Smooth muscle cell (in vitro differentiated cells): ENCODE measurements around the gene COG4. TPM values are rescaled to one million over a fixed set of nuclear protein-coding genes. Genes with fewer than 3 reads are reported as not detected.

Source experiments
- DNase-seq: peaks from one replicate; lab custom pipeline; 2025; ENCODE audit not compliant: unreplicated experiment; lab: John Stamatoyannopoulos, UW
- H2AFZ ChIP-seq: fragments of 200-600 bp; sonication (generic); 2 replicates; pipeline ENCODE4 v1.6.0; 2016; ENCODE audit warnings: antibody characterized with exemption, low read depth, mild to moderate bottlenecking
- H3F3A ChIP-seq: fragments of 200-600 bp; sonication (generic); 2 replicates; pipeline ENCODE4 v1.6.0; 2017; ENCODE audit warnings: antibody characterized with exemption, low read depth
- H3K27ac ChIP-seq: fragments of 200-600 bp; sonication (generic); 2 replicates; pipeline ENCODE4 v1.5.1; 2016; ENCODE audit warnings: low read depth, mild to moderate bottlenecking
- H3K27me3 ChIP-seq: fragments of 200-600 bp; sonication (generic); 2 replicates; pipeline ENCODE4 v1.6.1; 2016; ENCODE audit warnings: low read depth, mild to moderate bottlenecking
- H3K36me3 ChIP-seq: fragments of 200-600 bp; sonication (generic); 2 replicates; pipeline ENCODE4 v1.5.1; 2016; ENCODE audit warnings: low read depth
- H3K4me1 ChIP-seq: fragments of 200-600 bp; sonication (generic); 2 replicates; pipeline ENCODE4 v1.5.1; 2016; ENCODE audit warnings: low read depth
- H3K4me2 ChIP-seq: fragments of 200-600 bp; sonication (generic); 2 replicates; pipeline ENCODE4 v1.6.0; 2016; ENCODE audit warnings: mild to moderate bottlenecking
- H3K4me3 ChIP-seq: fragments of 200-600 bp; sonication (generic); 2 replicates; pipeline ENCODE4 v1.5.1; 2016; ENCODE audit warnings: mild to moderate bottlenecking
- H3K79me2 ChIP-seq: fragments of 200-600 bp; sonication (generic); 2 replicates; pipeline ENCODE4 v1.6.0; 2016; ENCODE audit warnings: low read depth, mild to moderate bottlenecking
- H3K9ac ChIP-seq: fragments of 200-600 bp; sonication (generic); 2 replicates; pipeline ENCODE4 v1.6.0; 2016; ENCODE audit warnings: low read depth
- H3K9me3 ChIP-seq: fragments of 200-600 bp; sonication (generic); replicated peaks from 2 replicates; pipeline ENCODE4 v1.5.1; 2016; ENCODE audit warnings: low read depth
- H4K20me1 ChIP-seq: fragments of 200-600 bp; sonication (generic); 2 replicates; pipeline ENCODE4 v1.6.0; 2016; ENCODE audit warnings: low read depth
- WGBS: methylation state at CpG from one replicate; pipeline ENCODE4 v1.1.7; 2016; ENCODE audit warnings: low lambda C conversion rate; 5-methylcytosine and 5-hydroxymethylcytosine counted together
- polyA plus RNA-seq: library from polyadenylated mRNA; unstranded; fragments of >200 nt; fragmentation: Nextera tagmentation; extraction: Ambion mirVana; gene quantifications from 2 replicates; pipeline ENCODE4 v1.2.1, GENCODE V29; 2016
- total RNA-seq: library from RNA; depleted of rRNA; stranded (reverse); fragments of >200 nt; gene quantifications from 2 replicates; pipeline ENCODE4 v1.2.3, GENCODE V29; 2014
- TF ChIP-seq, protein P1 (sequence below): fragments of 200-600 bp; sonication (generic); IDR thresholded peaks from 2 replicates; pipeline ENCODE4 v1.5.1; 2017; ENCODE audit warnings: borderline replicate concordance, mild to moderate bottlenecking, antibody characterized with exemption; ENCODE audit not compliant: insufficient read depth, poor library complexity, severe bottlenecking

Gene COG4
- total and polyA plus RNA-seq, 2 experiments from 2014 or later: 49.4 to 61.9 TPM

- H3K27ac ChIP-seq: peak overlapping the region; percentile 71
- no peaks in the 10 kb centered on the region for H3K9me3 ChIP-seq
- no peak overlapping the region for H3K4me2 ChIP-seq
- TF ChIP-seq, protein P1, sequence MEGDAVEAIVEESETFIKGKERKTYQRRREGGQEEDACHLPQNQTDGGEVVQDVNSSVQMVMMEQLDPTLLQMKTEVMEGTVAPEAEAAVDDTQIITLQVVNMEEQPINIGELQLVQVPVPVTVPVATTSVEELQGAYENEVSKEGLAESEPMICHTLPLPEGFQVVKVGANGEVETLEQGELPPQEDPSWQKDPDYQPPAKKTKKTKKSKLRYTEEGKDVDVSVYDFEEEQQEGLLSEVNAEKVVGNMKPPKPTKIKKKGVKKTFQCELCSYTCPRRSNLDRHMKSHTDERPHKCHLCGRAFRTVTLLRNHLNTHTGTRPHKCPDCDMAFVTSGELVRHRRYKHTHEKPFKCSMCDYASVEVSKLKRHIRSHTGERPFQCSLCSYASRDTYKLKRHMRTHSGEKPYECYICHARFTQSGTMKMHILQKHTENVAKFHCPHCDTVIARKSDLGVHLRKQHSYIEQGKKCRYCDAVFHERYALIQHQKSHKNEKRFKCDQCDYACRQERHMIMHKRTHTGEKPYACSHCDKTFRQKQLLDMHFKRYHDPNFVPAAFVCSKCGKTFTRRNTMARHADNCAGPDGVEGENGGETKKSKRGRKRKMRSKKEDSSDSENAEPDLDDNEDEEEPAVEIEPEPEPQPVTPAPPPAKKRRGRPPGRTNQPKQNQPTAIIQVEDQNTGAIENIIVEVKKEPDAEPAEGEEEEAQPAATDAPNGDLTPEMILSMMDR: no peak
- DNase-seq: no peak
- H4K20me1 ChIP-seq: peaks cover 59% of the 10 kb centered on the region
- H3K79me2 ChIP-seq: peaks cover 70% of the 10 kb centered on the region
- no peak overlapping the region for H2AFZ ChIP-seq
- WGBS: 92% methylated on average over 6 of the region's 6 CpGs
- no peak overlapping the region for H3K9ac ChIP-seq
- no peaks in the 10 kb centered on the region for H3K36me3 ChIP-seq
- H3K27me3 ChIP-seq: no peaks in the 10 kb centered on the region
- H3K4me3 ChIP-seq: no peak overlapping the region
- H3F3A ChIP-seq: peaks cover 65% of the 10 kb centered on the region
- H3K4me1 ChIP-seq: peaks cover 49% of the 10 kb centered on the region
These were observed 88.7 kb downstream of the COG4 start for GRCh38 chr16:70434484-70435260.

- DNase-seq: peak; percentile 27
- Histone ChIP-seq H3K79me2 (peaks cover 70% of the 10 kb centered on the region), H3K9ac (no peak overlapping the region), H4K20me1 (peaks cover 60% of the 10 kb centered on the region), H3F3A (peaks cover 73% of the 10 kb centered on the region), H2AFZ (no peak overlapping the region), H3K4me1 (peaks cover 53% of the 10 kb centered on the region), H3K4me2 (peak overlapping the region; percentile 74), H3K27me3 (no peaks in the 10 kb centered on the region), H3K27ac (peak overlapping the region; percentile 82), H3K9me3 (no peaks in the 10 kb centered on the region), H3K4me3 (no peak overlapping the region), H3K36me3 (no peaks in the 10 kb centered on the region)
- TF ChIP-seq, protein P1: no peak
- WGBS: 30% methylated on average over 5 of the region's 5 CpGs
These were observed 89.8 kb downstream of the COG4 start for GRCh38 chr16:70433458-70434103.

DNA sequence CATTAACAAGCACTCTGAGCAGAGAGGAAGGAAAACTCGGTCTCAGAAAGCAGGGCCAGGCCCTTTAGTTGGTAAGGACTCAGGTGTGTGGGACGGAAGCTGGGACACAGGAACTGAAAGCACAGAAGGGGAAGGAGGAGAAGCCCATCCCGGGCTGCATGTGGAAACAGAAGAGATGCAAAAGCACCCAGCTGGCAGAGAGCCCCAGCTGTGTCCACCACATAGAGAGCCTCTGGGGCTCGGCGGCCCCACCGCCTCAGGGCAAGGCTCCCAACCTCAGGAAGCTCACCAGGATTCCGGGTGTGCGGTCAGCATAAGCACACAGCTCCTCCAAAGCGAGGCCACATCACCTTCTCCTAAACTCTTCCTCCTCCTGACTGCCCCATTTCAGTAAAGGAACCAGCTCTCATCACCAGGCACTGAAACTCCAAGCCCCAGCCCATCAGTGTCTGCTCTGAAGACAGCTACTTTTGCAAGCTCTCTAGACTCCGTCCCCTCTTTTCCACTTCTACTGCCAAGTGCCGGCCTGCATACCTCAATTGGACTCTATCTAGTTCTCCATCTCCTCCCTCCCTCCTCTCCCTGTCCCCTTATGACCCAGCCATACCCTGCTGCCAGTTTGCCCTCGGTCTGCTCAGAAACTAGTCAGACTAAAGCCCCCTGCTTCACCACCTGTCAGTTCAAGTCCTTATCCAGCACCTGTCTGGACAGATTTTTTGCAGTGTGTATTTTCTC lies 90.5 kb downstream of the COG4 start:
- no peaks in the 10 kb centered on the region for H3K27me3 ChIP-seq
- no peak for DNase-seq
- H3K9me3 ChIP-seq: no peaks in the 10 kb centered on the region
- TF ChIP-seq, protein P1: no peak
- 52% methylated on average over 12 of the region's 12 CpGs for WGBS
- H3K79me2 ChIP-seq: peaks cover 66% of the 10 kb centered on the region
- no peaks in the 10 kb centered on the region for H3K36me3 ChIP-seq
- peak overlapping the region; percentile 82 for H3K27ac ChIP-seq
- H2AFZ ChIP-seq: no peak overlapping the region
- no peak overlapping the region for H3K4me3 ChIP-seq
- peaks cover 72% of the 10 kb centered on the region for H3F3A ChIP-seq
- peak overlapping the region; percentile 3 for H3K9ac ChIP-seq
- H4K20me1 ChIP-seq: peaks cover 60% of the 10 kb centered on the region
- peaks cover 59% of the 10 kb centered on the region for H3K4me1 ChIP-seq
- peak overlapping the region; percentile 73 for H3K4me2 ChIP-seq
